Stimulated activated CD8-positive, alpha-beta memory T cell treated with anti-CD3 and anti-CD28 coated beads, Interleukin-15, amount 100 ng/mL, for 48 hours (primary cell): ENCODE measurements around the gene SYNGR1.

Experiments used
- DNase-seq, 2 donors: peaks; one replicate each; pipeline ENCODE4 v3.0.0-alpha.2; 2020; ENCODE audit warnings: low read depth in 2 of 2

The SYNGR1 gene

GRCh38 chr22:39349967-39350726 lies at the start of gene SYNGR1:
SYNGR1 (plus strand) TSS chr22:39349991; CDS start chr22:39350011, 20 bp downstream.
- no peak for DNase-seq

- DNase-seq = no peak
Measured at GRCh38 chr22:39300186-39300830, 49.5 kb upstream of the SYNGR1 start.

GRCh38 chr22:39301108-39301507 lies 48.7 kb upstream of the SYNGR1 start:
- no peak for DNase-seq

- DNase-seq = no peak
Measured at GRCh38 chr22:39301926-39302325, 47.9 kb upstream of the SYNGR1 start.

GRCh38 chr22:39302431-39302960 lies 47.3 kb upstream of the SYNGR1 start:
- no peak for DNase-seq

- DNase-seq = no peak
Measured at GRCh38 chr22:39303358-39303757, 46.4 kb upstream of the SYNGR1 start.

- DNase-seq = no peak
Measured at GRCh38 chr22:39303892-39304671, 45.7 kb upstream of the SYNGR1 start.

- DNase-seq = no peak
Measured at GRCh38 chr22:39306456-39307361, 43.1 kb upstream of the SYNGR1 start.

GRCh38 chr22:39308614-39309363 lies 41.0 kb upstream of the SYNGR1 start:
- no peak for DNase-seq

- DNase-seq = no peak
Measured at GRCh38 chr22:39309364-39309861, 40.4 kb upstream of the SYNGR1 start.

- DNase-seq = no peak
Measured at GRCh38 chr22:39309881-39310714, 39.7 kb upstream of the SYNGR1 start.

GRCh38 chr22:39311592-39312400 lies 38.0 kb upstream of the SYNGR1 start:
- DNase-seq = no peak

- no peak for DNase-seq
Measured at GRCh38 chr22:39312410-39312809, 37.4 kb upstream of the SYNGR1 start.

- DNase-seq = no peak
Measured at GRCh38 chr22:39313258-39314001, 36.4 kb upstream of the SYNGR1 start.

- no peak for DNase-seq
Measured at GRCh38 chr22:39314251-39314971, 35.4 kb upstream of the SYNGR1 start.

- no peak for DNase-seq
Measured at GRCh38 chr22:39315389-39315788, 34.4 kb upstream of the SYNGR1 start.

GRCh38 chr22:39316440-39317083 lies 33.2 kb upstream of the SYNGR1 start:
- DNase-seq = peak in 1 of 2 donors; percentile 69
